Cardiac muscle cell (in vitro differentiated cells and primary cell): Measurements from ENCODE around the gene PLD1. TPM values are rescaled to one million over a fixed set of nuclear protein-coding genes. Genes with fewer than 3 reads are reported as not detected.

Experiments
- DNase-seq, 2 donors: peaks; one replicate each; pipeline versions ENCODE4 v3.0.0 to v3.0.0-alpha.2; 2010 to 2017; ENCODE audit warnings: low read depth in 1 of 2, low spot score in 1 of 2
- H3K27ac ChIP-seq: fragments of 200-600 bp; sonication (generic); 2 replicates; pipeline ENCODE4 v1.5.1; 2016
- H3K27me3 ChIP-seq: fragments of 200-600 bp; sonication (generic); 2 replicates; pipeline ENCODE4 v1.6.0; 2016; ENCODE audit warnings: control low read depth
- H3K36me3 ChIP-seq: fragments of 200-600 bp; sonication (generic); 2 replicates; pipeline ENCODE4 v1.5.1; 2016; ENCODE audit warnings: control low read depth
- H3K4me1 ChIP-seq: fragments of 200-600 bp; sonication (generic); 2 replicates; pipeline ENCODE4 v1.8.1; 2017; ENCODE audit warnings: low read depth, mild to moderate bottlenecking, mixed run types
- H3K4me3 ChIP-seq: fragments of 200-600 bp; sonication (generic); 2 replicates; pipeline ENCODE4 v1.5.1; 2016; ENCODE audit warnings: mild to moderate bottlenecking
- H3K9me3 ChIP-seq: fragments of 200-600 bp; sonication (generic); 2 replicates; pipeline ENCODE4 v1.5.1; 2017; ENCODE audit warnings: low read depth, mild to moderate bottlenecking, control low read depth
- polyA plus RNA-seq: library from polyadenylated mRNA; unstranded; fragments of >200 nt; fragmentation: Nextera tagmentation; extraction: Ambion mirVana; gene quantifications from 2 replicates; pipeline ENCODE4 v1.2.1, GENCODE V29; 2016
- total RNA-seq: library from RNA; depleted of rRNA; stranded (reverse); fragments of >200 nt; gene quantifications from 2 replicates; pipeline ENCODE4 v1.2.3, GENCODE V29; 2016
- TF ChIP-seq, protein P1 (sequence below): IDR thresholded peaks from 2 replicates; pipeline ENCODE4 v1.5.1; 2012; ENCODE audit warnings: low read depth, mild to moderate bottlenecking, low read length

Gene PLD1
- total and polyA plus RNA-seq, 2 experiments from 2014 or later = 18.3 to 35.1 TPM

DNA sequence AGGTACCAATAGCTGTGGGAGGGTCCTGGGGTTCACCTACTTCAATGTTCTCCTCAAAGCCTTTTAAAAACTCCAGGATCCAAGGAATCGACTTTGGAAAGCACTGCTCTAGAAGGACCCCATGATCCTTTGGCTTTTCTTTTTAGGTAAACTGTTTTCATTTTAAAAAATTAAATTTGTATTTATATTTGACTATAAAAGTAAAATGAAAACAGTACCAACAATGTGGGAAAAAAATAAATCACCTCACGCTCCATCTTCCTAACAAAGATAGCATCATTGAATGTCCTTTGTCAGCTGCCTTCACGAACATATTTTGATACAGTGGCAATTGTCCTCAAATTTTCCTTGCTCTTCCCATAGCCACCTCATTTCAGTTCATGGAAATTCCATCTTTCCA lies 127.5 kb downstream of the PLD1 start:
- no peaks in the 10 kb centered on the region for H3K9me3 ChIP-seq
- TF ChIP-seq, protein P1, sequence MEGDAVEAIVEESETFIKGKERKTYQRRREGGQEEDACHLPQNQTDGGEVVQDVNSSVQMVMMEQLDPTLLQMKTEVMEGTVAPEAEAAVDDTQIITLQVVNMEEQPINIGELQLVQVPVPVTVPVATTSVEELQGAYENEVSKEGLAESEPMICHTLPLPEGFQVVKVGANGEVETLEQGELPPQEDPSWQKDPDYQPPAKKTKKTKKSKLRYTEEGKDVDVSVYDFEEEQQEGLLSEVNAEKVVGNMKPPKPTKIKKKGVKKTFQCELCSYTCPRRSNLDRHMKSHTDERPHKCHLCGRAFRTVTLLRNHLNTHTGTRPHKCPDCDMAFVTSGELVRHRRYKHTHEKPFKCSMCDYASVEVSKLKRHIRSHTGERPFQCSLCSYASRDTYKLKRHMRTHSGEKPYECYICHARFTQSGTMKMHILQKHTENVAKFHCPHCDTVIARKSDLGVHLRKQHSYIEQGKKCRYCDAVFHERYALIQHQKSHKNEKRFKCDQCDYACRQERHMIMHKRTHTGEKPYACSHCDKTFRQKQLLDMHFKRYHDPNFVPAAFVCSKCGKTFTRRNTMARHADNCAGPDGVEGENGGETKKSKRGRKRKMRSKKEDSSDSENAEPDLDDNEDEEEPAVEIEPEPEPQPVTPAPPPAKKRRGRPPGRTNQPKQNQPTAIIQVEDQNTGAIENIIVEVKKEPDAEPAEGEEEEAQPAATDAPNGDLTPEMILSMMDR = no peak
- no peaks in the 10 kb centered on the region for H3K4me1 ChIP-seq
- no peak for DNase-seq
- no peak overlapping the region for H3K4me3 ChIP-seq
- H3K27me3 ChIP-seq = no peaks in the 10 kb centered on the region
- H3K27ac ChIP-seq = no peak overlapping the region
- peaks cover 11% of the 10 kb centered on the region for H3K36me3 ChIP-seq

DNA sequence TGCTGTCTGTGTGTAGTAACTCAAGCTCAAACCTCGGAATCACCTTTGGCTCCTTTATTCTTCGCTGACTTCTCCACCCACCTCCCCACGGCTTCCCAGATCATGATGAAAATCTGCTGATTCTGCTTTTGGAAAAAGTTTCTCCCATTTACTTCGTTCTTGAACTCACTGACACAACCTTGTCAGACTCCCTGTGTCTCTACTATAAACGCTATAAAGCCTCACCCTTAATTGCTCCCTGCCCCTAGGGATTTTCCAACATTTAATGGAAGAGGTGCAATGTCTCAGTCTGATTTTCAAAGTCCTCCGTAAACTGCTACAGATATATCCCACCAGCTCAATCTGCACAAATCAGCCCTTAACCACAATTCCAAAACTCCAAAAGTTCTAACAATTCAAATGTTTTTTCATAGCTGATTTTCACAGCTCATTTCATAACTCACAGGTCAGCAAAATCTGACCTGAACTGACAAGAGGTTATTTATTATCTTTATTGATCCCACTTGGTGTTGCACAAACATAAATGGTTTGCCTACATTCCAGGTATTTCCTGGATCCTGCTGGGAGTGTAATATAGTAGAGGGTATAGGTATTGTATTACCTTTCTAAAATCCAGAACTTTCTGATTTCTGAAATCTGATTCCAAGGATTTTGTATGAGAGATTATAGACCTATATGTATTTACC lies 129.4 kb downstream of the PLD1 start:
- Histone ChIP-seq H3K4me1 (no peaks in the 10 kb centered on the region), H3K4me3 (no peak overlapping the region), H3K27me3 (no peaks in the 10 kb centered on the region), H3K27ac (no peak overlapping the region), H3K9me3 (no peaks in the 10 kb centered on the region), H3K36me3 (no peaks in the 10 kb centered on the region)
- TF ChIP-seq, protein P1 = no peak
- DNase-seq = no peak

DNA sequence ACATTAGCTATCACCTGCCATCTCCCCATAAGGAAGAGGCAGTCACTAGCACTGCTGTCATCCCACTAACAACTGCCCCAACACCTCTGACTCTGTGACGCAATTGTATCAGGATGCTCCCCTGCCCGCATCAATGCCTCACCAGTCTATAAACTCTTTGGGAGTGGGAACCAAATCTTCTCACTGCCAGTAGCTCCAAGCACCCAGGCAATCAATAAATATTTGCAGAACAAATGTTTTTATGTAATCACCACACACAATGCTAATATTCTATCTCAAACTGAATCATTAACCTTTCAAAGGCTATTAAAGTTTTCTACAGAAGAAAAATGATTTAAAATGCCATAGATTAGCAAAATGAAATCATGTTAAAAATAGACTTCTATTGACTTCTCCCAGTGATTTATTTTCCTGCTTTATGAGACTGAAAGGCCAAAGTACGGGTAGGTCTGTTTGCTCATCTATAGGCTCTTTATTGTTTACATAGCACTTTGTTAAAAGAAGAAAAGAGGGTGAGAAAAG lies 131.3 kb downstream of the PLD1 start:
- TF ChIP-seq, protein P1 = no peak
- no peak for DNase-seq
- Histone ChIP-seq H3K9me3 (no peaks in the 10 kb centered on the region), H3K36me3 (no peaks in the 10 kb centered on the region), H3K27me3 (no peaks in the 10 kb centered on the region), H3K4me3 (no peak overlapping the region), H3K4me1 (peaks cover 6% of the 10 kb centered on the region), H3K27ac (no peak overlapping the region)

DNA sequence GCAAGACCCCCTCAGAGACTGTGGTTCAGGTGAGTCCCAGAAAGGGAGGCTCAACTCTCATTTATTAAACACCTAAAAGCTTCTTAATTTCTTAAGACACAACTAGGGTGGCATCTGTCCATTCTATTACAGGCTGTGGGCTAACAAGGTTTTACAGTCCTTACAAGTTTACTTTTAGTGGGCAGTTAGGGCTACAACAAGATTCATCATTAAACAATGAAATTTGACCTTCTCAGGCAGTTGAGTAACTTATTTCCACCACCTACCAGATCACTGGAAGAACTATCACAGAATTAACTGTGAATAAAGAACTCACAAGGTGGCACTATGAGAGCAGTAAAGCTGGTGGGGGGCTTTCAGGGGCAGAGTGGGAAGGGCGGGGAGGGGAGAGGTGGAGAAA lies 132.6 kb downstream of the PLD1 start:
- Histone ChIP-seq H3K9me3 (no peaks in the 10 kb centered on the region), H3K4me1 (peaks cover 9% of the 10 kb centered on the region), H3K27ac (no peak overlapping the region), H3K27me3 (no peaks in the 10 kb centered on the region), H3K36me3 (no peaks in the 10 kb centered on the region), H3K4me3 (no peak overlapping the region)
- no peak for DNase-seq
- TF ChIP-seq, protein P1 = no peak

DNA sequence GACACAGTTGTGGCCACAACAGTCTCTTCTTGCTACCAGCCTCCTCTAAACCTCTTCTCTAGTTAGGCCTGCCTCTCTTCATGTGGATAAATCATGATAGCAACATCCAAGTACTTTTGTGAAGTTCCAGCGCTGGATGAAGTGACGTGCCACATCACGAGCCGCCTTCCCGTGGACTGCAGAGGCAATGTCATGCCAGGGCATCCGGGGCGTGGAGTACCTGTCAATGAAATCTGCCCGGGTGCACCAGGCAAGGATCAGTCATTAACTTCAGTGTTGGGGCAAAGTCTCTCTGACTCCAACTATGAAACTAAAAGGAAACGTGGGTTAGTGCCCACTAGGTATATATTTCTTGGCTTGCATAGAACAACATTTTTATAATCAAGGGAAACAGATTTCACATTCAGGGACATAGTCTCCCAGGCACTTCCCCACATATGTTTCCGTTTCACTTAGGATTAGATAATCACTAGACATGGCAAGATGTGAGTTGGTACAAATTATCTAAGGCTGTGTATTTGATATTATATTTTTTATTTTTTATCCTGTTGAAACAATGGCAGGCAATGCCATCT lies 133.6 kb downstream of the PLD1 start:
- no peaks in the 10 kb centered on the region for H3K27me3 ChIP-seq
- H3K27ac ChIP-seq = no peak overlapping the region
- no peaks in the 10 kb centered on the region for H3K36me3 ChIP-seq
- no peak overlapping the region for H3K4me3 ChIP-seq
- TF ChIP-seq, protein P1 = no peak
- DNase-seq = no peak
- no peaks in the 10 kb centered on the region for H3K9me3 ChIP-seq
- H3K4me1 ChIP-seq = peaks cover 9% of the 10 kb centered on the region
